Measurements from ENCODE around the gene CLRN3.
A peak's percentile ranks its signal among the peaks of the same experiment; 100 is the strongest.

The CLRN3 gene

DNA sequence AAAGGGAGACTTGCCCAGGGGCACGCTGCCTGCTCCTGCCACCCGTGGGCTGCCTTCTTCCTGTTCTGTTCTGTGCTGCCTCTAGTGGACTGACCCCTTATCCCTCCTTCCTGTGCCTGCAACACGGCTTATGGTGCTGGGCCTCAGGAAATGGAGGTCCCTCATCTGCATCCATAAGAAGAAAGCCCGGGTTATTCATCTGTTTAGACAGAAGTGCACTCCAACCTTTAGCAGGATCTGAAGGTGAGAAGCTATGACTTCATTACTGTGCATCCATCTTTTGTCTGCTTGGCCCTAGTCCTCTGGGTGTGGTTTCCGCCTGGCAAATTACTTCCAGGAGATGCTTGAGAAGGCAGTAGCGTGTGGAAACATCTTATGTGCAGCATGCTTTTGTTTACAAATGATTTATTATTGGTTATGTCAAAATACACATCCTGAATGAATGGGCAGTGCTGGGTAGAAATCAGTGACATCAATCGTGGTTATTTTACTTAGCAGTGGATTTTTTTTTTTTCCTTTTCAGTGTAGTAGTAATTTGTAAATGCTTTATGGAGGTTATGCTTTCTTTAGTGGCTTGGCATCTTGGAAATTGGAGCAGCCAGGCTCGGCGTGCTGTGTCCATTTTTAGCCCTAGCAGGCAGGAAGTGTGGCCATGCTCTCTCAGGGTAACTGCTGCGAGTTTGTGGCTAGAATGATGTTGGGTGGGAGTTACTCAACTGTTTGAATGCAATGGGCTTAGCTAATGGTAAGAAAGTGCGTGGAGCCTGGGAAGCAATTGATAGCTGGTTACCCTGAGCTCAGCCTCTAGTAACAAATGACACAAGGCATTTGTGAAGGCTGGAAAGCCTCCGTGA, 26.9 kb upstream of the CLRN3 start:
- no peak for DNase-seq (ENCODE audit: low spot score)

DNA sequence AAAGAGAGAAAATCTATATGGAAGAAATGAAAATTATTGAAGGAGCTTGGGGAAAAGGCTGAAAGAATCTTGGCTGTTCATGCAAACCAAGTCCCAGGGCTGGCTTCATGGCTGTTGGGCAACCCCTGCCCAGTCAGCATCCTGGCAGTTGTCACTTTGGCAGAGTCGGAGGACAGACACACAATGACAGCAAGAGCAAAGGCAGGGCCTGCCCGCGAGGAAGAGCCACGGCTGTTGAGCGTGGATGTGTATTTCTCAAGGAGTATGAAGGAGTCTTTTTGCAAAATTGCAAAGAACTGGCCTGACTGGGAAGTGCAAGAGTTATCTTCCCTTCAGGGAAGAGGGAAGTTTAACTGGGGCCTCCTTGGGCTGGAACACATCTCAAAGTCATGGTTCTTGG, 25.8 kb upstream of the CLRN3 start:
- DNase-seq (ENCODE audit: low spot score), result no peak

DNA sequence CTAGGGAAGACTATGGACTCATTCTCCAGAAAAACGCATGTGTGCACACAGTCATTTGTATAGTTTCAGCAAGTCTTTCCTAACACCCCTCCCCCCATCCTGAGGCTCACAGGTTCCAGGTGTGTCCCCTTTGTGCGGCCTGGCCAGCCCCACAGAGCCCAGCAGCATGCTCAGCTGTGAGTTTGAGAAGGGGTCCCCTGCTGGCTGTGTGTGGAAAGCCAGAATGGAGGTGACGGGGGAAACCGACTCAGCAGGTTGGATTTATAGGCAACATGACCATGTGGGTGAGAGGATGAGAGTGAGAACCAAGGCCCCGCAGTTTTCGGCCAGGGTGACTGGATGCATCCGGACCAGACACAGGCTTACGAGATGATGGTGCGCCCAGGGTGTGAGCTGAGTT, 24.1 kb upstream of the CLRN3 start:
- no peak for DNase-seq (ENCODE audit: low spot score)

- no peak for DNase-seq (ENCODE audit: low spot score)
Measured at GRCh38 chr10:127915324-127915723, 22.6 kb upstream of the CLRN3 start.

DNA sequence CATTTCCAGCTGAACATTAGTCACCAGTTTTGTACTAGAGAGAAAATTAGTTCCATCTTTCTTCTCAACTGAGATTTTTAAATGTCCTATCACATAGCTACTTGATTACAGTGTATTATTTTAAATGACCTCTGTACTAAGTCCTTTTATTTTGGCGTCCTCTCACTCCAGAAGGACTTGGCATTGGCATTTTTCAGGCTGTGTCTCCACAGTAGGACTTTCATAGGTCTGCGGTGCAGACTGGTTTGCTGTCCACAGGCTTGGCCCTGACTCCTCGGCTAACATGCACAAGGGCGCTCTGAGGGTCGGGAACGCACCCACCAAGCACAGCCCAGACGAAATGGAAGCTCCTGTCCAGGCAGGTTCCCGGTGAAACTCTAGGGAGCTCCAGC, 20.6 kb upstream of the CLRN3 start:
- DNase-seq (ENCODE audit: low spot score), result no peak

DNA sequence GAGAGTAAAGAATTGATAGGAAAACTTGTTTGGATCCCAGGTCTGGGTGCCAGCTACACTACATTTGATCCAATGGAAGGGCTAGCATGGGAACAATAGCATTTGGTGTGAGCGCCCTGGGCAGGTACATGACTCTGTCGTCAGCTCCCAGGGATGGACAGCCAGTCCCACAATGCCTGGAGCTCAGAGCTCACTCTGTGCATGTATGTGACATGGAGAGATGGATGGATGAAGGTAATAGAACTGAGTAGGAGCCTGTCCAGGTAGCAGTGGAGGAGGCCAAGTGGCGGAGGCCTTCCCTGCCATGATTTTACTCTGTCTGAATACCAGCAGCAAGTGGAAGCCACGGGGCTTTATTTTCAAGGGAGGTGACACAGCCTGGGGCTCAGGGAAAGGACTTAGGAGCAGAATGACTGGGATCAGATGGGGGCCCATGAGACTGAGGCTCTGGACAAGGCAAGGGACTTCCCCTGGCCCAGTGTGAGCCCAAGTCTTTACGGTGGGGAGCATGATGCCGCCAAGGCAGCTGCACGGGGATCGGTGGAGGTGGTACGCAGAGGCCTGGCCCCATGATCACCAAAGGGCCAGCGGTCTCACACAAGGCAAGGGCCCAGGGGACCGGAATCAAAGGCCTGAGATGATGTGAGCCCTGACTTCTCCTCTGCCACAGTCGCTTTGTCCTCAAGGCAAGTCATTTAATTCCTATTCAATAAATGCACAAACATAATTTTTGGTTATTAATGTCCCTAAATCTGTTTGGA, 20.0 kb upstream of the CLRN3 start:
- no peak for DNase-seq (ENCODE audit: low spot score)

- no peak for DNase-seq (ENCODE audit: low spot score)
Measured at GRCh38 chr10:127911867-127912257, 19.1 kb upstream of the CLRN3 start.

DNA sequence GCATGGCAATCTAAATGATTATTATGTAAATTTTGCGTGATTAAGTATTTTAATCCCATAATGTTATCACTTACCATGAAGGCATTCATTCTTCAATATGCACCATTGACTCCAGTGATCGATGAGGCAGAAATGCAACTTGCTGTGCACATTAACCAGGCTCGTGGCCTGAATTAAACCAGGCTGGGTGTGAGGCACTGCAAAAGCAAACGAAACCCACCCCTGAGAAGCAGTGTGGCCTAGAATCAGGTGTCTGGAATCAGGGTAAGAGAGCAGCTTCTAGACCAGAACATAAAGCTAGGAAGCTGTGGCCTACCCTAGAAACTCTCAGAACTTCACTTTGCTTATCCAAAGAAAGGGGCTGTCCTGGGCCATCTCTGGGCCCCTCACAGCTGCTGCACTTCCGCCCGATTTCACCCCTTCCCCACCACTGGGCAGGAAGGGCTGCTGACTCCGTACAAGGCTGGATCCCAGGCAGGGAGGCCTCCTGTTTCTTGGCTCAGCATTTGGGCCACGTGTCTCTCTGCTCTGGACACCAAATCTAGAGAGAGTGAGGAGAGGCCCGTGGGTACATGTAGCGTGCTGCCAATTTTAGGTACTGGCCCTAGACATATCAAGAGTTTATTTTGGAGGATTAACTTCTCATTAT, 18.6 kb upstream of the CLRN3 start:
- no peak for DNase-seq (ENCODE audit: low spot score)

DNA sequence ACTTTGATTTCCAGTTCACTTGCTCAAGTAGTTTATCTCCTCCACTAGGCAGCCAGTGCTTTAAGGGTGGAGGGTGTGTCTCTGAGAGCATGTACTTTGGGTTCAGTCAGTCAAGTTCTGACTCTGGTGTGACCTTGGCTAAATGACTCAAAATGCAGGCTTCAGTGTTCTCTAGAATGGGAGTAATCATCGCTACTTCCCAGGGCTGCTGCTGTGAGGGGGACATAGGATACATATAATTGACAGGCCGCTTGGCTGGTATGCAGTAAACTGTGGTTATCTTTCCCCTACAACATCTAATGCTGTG, 17.7 kb upstream of the CLRN3 start:
- no peak for DNase-seq (ENCODE audit: low spot score)

GRCh38 chr10:127909716-127910463, 17.1 kb upstream of the CLRN3 start:
- DNase-seq (ENCODE audit: low spot score), result no peak

GRCh38 chr10:127908959-127909267, 16.2 kb upstream of the CLRN3 start:
- no peak for DNase-seq (ENCODE audit: low spot score)

DNA sequence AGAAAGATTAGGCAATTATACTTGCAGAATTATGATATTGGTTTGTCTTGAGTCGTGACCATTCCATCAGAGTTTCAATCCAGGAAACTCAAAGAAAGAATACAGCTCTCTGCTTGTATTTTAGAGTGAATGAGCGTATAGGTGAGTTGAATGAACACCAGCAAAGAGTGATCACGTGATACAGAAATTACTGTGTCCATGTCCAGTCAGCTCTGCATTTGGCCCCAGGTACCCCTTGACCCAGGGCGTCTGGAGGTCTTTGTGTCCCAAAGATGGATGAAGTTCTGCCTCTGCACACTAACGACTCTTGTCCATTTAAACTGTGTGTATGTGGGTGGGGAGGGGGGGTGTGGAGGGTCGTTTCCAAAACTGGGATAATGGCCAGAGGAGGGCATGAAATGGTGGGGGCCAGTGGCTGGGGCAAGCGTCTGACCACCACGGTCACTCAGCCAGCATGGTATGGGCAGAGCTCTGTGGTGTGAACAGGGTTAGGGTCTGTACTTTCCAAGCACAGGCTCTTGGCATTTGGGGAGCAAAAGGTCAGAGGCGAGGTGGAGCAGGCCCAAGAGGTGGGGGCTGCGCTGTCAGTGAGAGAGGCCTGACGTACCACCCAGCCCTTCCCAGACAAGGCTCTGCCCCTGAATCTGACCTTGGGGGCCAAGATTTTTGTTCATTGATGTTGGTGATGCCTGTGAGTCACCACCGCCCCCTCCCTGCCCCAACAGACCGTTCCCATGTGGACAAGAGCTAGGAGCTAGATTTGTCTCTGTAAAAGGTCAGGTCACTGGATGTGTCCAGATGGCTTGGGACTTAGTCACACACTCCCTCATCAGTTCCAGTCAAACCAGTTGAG, 15.6 kb upstream of the CLRN3 start:
- DNase-seq (ENCODE audit: low spot score), result no peak

DNA sequence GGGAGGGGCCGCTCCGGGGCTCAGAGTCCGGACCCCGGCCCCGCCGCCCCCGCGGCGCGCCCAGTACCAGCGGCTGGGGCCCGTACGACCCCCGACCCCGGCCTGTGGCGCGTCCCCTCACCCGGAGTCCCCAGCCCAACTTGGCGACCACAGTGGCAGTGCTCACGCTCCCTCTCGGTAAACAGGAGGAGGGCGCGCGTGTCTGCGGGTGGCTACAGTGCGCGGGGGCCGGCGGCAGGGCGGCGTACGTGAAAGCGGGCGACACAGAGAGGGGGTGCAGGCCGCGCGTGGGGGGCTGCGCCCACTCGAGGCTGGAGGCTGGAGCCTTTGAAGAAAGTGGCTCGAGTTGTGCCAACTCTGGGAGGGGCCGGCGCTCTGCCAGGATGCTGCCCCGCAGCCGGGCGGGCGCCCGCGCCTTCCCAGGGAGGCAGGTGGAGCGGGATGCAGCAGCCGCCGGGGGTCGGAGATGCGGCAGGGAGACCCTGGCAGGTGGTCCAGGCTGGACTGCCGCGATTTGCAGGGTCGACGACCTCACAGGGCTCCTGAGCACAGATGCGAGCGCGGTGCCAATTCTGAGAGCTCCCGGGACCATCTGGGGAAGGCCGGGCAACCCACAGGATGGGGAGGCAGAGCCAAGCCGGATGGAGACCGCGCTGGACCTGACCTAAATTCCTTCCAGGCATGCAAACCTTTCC, 14.8 kb upstream of the CLRN3 start:
- no peak for DNase-seq (ENCODE audit: low spot score)

- DNase-seq (ENCODE audit: low spot score), result peak; percentile 90
Measured at GRCh38 chr10:127906548-127907377, 14.0 kb upstream of the CLRN3 start, which contains the start of gene PTPRE. TSS of gene PTPRE (plus strand) at chr10:127907103. CDS start at chr10:128040882, 133,779 bp downstream.

- no peak for DNase-seq (ENCODE audit: low spot score)
Measured at GRCh38 chr10:127905848-127906261, 13.1 kb upstream of the CLRN3 start.

GRCh38 chr10:127905001-127905847, 12.5 kb upstream of the CLRN3 start:
- no peak for DNase-seq (ENCODE audit: low spot score)

- DNase-seq (ENCODE audit: low spot score), result no peak
Measured at GRCh38 chr10:127904311-127905000, 11.7 kb upstream of the CLRN3 start.

DNA sequence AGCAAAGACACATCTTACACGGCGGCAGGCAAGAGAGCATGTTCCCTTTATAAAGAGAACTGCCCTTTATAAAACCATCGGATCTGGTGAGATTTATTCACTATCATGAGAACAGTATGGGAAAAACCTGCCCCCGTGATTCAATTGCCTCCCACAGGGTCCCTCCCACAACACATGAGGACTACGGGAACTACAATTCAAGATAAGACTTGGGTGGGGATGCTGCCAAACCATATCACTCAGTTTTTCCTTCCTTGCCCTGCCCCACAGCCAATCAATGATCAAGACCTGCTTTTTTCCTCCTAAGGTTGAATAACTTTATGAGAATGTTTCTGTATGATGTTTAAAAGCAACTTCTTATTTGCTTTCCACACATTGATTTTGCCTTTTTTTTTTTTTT, 11.0 kb upstream of the CLRN3 start:
- no peak for DNase-seq (ENCODE audit: low spot score)
